Effector memory CD8-positive, alpha-beta T cell (primary cell): ENCODE measurements around the gene MRPS18A.
"Not testable (repeated sequence)": the region's sequence is repeated elsewhere in the genome, so short reads cannot be mapped to it uniquely, and the experiment has no call there.

Experiments
- ATAC-seq: fragments of 150-1000 bp; cut with Tn5 transposase; replicated peaks from 2 replicates; pipeline ENCODE4 v1.10.0; 2021; ENCODE audit warnings: mild to moderate bottlenecking, moderate library complexity
- DNase-seq, 3 experiments: peaks; one replicate each; pipeline ENCODE4 v3.0.0; 2021
- H3K27ac Mint-ChIP-seq, 2 donors: one replicate each; pipeline ENCODE4 v1.8.0; 2022; ENCODE audit warnings: mild to moderate bottlenecking in 2 of 2, mixed read lengths in 2 of 2, moderate library complexity in 2 of 2
- H3K27me3 Mint-ChIP-seq, 2 donors: one replicate each; pipeline ENCODE4 v1.8.0; 2022; ENCODE audit warnings: mixed read lengths in 2 of 2
- H3K36me3 Mint-ChIP-seq: one replicate; pipeline ENCODE4 v1.8.0; 2022; ENCODE audit warnings: mild to moderate bottlenecking, moderate library complexity, mixed read lengths; ENCODE audit not compliant: insufficient read depth
- H3K4me1 Mint-ChIP-seq, 2 donors: one replicate each; pipeline ENCODE4 v1.8.0; 2022; ENCODE audit warnings: low read depth in 2 of 2, mixed read lengths in 2 of 2
- H3K4me3 Mint-ChIP-seq, 2 donors: one replicate each; pipeline ENCODE4 v1.8.0; 2022; ENCODE audit warnings: mild to moderate bottlenecking in 2 of 2, mixed read lengths in 2 of 2, moderate library complexity in 2 of 2
- H3K9me3 Mint-ChIP-seq, 2 donors: one replicate each; pipeline ENCODE4 v1.8.0; 2022; ENCODE audit warnings: mixed read lengths in 2 of 2

Gene MRPS18A

GRCh38 chr6:43700939-43701560 lies 13.5 kb upstream of the MRPS18A start:
- H3K36me3 Mint-ChIP-seq, ATAC-seq, H3K27ac Mint-ChIP-seq, H3K9me3 Mint-ChIP-seq, DNase-seq, H3K4me3 Mint-ChIP-seq, H3K4me1 Mint-ChIP-seq: not testable (repeated sequence)
- H3K27me3 Mint-ChIP-seq, result peaks cover 58 to 84% of the 10 kb centered on the region in 2 donors

- DNase-seq, result no peak
- no peak overlapping the region for H3K27ac Mint-ChIP-seq
- peaks cover 55 to 83% of the 10 kb centered on the region in 2 donors for H3K27me3 Mint-ChIP-seq
- no peak for ATAC-seq
- no peaks in the 10 kb centered on the region for H3K4me1 Mint-ChIP-seq
- H3K9me3 Mint-ChIP-seq, result no peaks in the 10 kb centered on the region
- no peak overlapping the region for H3K4me3 Mint-ChIP-seq
- no peaks in the 10 kb centered on the region for H3K36me3 Mint-ChIP-seq
These were observed 12.1 kb upstream of the MRPS18A start for GRCh38 chr6:43699564-43700186.

- no peak for DNase-seq
- peaks cover 52 to 77% of the 10 kb centered on the region in 2 donors for H3K27me3 Mint-ChIP-seq
- peak overlapping the region in 1 of 2 donors; percentile 55 for H3K27ac Mint-ChIP-seq
- no peak for ATAC-seq
- H3K9me3 Mint-ChIP-seq, result no peaks in the 10 kb centered on the region
- H3K4me1 Mint-ChIP-seq, result no peaks in the 10 kb centered on the region
- no peak overlapping the region for H3K4me3 Mint-ChIP-seq
- no peaks in the 10 kb centered on the region for H3K36me3 Mint-ChIP-seq
These were observed 11.2 kb upstream of the MRPS18A start for GRCh38 chr6:43698584-43699349.

GRCh38 chr6:43697421-43697820 lies 9.8 kb upstream of the MRPS18A start:
- ATAC-seq, result no peak
- Mint-ChIP-seq H3K4me1 (no peaks in the 10 kb centered on the region), H3K36me3 (no peaks in the 10 kb centered on the region), H3K27ac (no peak overlapping the region), H3K9me3 (no peaks in the 10 kb centered on the region), H3K27me3 (peaks cover 49 to 72% of the 10 kb centered on the region in 2 donors), H3K4me3 (no peak overlapping the region)
- DNase-seq, result no peak

- Mint-ChIP-seq H3K4me3 (no peak overlapping the region), H3K9me3 (no peaks in the 10 kb centered on the region), H3K27me3 (peaks cover 37 to 60% of the 10 kb centered on the region in 2 donors), H3K36me3 (no peaks in the 10 kb centered on the region), H3K4me1 (no peaks in the 10 kb centered on the region), H3K27ac (no peak overlapping the region)
- no peak for DNase-seq
- ATAC-seq, result no peak
These were observed 8.3 kb upstream of the MRPS18A start for GRCh38 chr6:43695967-43696291.

- ATAC-seq (no peak), DNase-seq (no peak)
- Mint-ChIP-seq H3K27me3 (peaks cover 32 to 57% of the 10 kb centered on the region in 2 donors), H3K36me3 (no peaks in the 10 kb centered on the region), H3K4me1 (no peaks in the 10 kb centered on the region), H3K4me3 (no peak overlapping the region), H3K9me3 (no peaks in the 10 kb centered on the region), H3K27ac (no peak overlapping the region)
These were observed 7.8 kb upstream of the MRPS18A start for GRCh38 chr6:43695215-43695966.

GRCh38 chr6:43689421-43689820 lies 1.8 kb upstream of the MRPS18A start:
- H3K27me3 Mint-ChIP-seq, result peaks cover 6 to 9% of the 10 kb centered on the region in 2 donors
- H3K36me3 Mint-ChIP-seq, result peaks cover 3% of the 10 kb centered on the region
- DNase-seq, result no peak
- ATAC-seq, result no peak
- H3K4me1 Mint-ChIP-seq, result peaks cover 14 to 30% of the 10 kb centered on the region in 2 donors
- no peaks in the 10 kb centered on the region for H3K9me3 Mint-ChIP-seq
- H3K27ac Mint-ChIP-seq, result no peak overlapping the region
- no peak overlapping the region for H3K4me3 Mint-ChIP-seq

GRCh38 chr6:43687079-43687436 lies 533 bp downstream of the MRPS18A start:
- peaks cover 26 to 51% of the 10 kb centered on the region in 2 donors for H3K4me1 Mint-ChIP-seq
- DNase-seq (no peak), ATAC-seq (no peak)
- H3K9me3 Mint-ChIP-seq, result no peaks in the 10 kb centered on the region
- H3K36me3 Mint-ChIP-seq, result peaks cover 3% of the 10 kb centered on the region
- H3K4me3 Mint-ChIP-seq, result peak overlapping the region; percentile 92 to 94
- no peaks in the 10 kb centered on the region for H3K27me3 Mint-ChIP-seq
- peak overlapping the region; percentile 94 for H3K27ac Mint-ChIP-seq

GRCh38 chr6:43683708-43684455 lies 3.7 kb downstream of the MRPS18A start:
- DNase-seq (no peak), ATAC-seq (no peak)
- Mint-ChIP-seq H3K9me3 (no peaks in the 10 kb centered on the region), H3K4me3 (no peak overlapping the region), H3K27ac (peak overlapping the region in 1 of 2 donors; percentile 2), H3K27me3 (no peaks in the 10 kb centered on the region), H3K36me3 (peaks cover 11% of the 10 kb centered on the region), H3K4me1 (peaks cover 26 to 51% of the 10 kb centered on the region in 2 donors)

GRCh38 chr6:43682724-43683429 lies 4.7 kb downstream of the MRPS18A start:
- no peak for ATAC-seq
- peak overlapping the region in 1 of 2 donors; percentile 10 for H3K27ac Mint-ChIP-seq

GRCh38 chr6:43681303-43681702 lies 6.3 kb downstream of the MRPS18A start:
- ATAC-seq, result no peak
- no peak for DNase-seq
- no peaks in the 10 kb centered on the region for H3K9me3 Mint-ChIP-seq
- no peaks in the 10 kb centered on the region for H3K27me3 Mint-ChIP-seq
- no peak overlapping the region for H3K4me3 Mint-ChIP-seq
- H3K36me3 Mint-ChIP-seq, result peaks cover 28% of the 10 kb centered on the region
- H3K4me1 Mint-ChIP-seq, result peaks cover 15 to 34% of the 10 kb centered on the region in 2 donors
- H3K27ac Mint-ChIP-seq, result no peak overlapping the region

More at GRCh38 chr6:43682724-43683429, 4.7 kb downstream of the MRPS18A start:
- Mint-ChIP-seq H3K36me3 (peaks cover 19% of the 10 kb centered on the region), H3K4me1 (peaks cover 23 to 46% of the 10 kb centered on the region in 2 donors), H3K4me3 (no peak overlapping the region), H3K9me3 (no peaks in the 10 kb centered on the region), H3K27me3 (no peaks in the 10 kb centered on the region)
- DNase-seq, result no peak

- no peaks in the 10 kb centered on the region for H3K9me3 Mint-ChIP-seq
- H3K4me1 Mint-ChIP-seq, result peaks cover 14 to 30% of the 10 kb centered on the region in 2 donors
- peaks cover 27% of the 10 kb centered on the region for H3K36me3 Mint-ChIP-seq
- no peaks in the 10 kb centered on the region for H3K27me3 Mint-ChIP-seq
- no peak for ATAC-seq
- H3K4me3 Mint-ChIP-seq, result no peak overlapping the region
- no peak for DNase-seq
- H3K27ac Mint-ChIP-seq, result no peak overlapping the region
These were observed 7.0 kb downstream of the MRPS18A start for GRCh38 chr6:43680308-43681200.
